Measurements from ENCODE around the gene CSF1R. TPM values are rescaled to one million over a fixed set of nuclear protein-coding genes. Genes with fewer than 3 reads are reported as not detected.

Gene CSF1R
- total and polyA plus RNA-seq, 2 of the 4 experiments (the other 2 are of a cell fraction), result 0.14 to 0.36 TPM

DNA sequence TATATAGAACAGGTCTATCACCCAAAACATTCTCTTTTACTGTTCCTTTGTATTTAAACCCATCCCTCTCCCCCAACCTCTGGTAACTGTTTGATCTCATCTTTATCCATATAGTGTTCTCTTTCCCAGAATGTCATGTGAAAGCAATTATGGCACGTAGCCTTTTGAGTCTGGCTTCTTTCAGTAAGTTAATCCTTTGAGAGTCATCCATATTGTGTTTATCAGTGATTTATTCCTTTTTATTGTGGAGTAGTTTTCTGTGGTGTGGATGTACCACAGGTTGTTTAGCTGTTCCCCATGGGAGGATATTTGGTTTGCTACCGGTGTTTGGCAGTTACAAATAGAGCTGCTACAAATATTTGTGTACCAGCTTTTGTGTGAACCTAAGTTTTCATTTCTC is 47.8 kb downstream of the CSF1R start:
- Histone ChIP-seq H3K4me2 (ENCODE audit: low read depth, low read length) (no peak overlapping the region), H4K91ac (ENCODE audit: insufficient read depth, low read depth, low read length) (no peak overlapping the region), H2AK9ac (replicated peaks; ENCODE audit: low read depth, low read length, poor library complexity) (no peak overlapping the region), H3K18ac (ENCODE audit: low read depth, low read length) (no peak overlapping the region), H2BK20ac (ENCODE audit: low read depth, low read length) (no peak overlapping the region), H2BK15ac (ENCODE audit: low read depth, low read length) (no peak overlapping the region), H2BK5ac (ENCODE audit: low read depth, low read length, poor library complexity, severe bottlenecking) (no peak overlapping the region), H4K5ac (ENCODE audit: low read depth, low read length) (no peak overlapping the region), H3K79me1 (ENCODE audit: low read depth in 1 of 2, low read length in 2 of 2) (peaks cover 21 to 72% of the 10 kb centered on the region in 2 experiments), H3K4ac (ENCODE audit: low read depth, low read length) (no peak overlapping the region), H3K56ac (ENCODE audit: extremely low read depth, insufficient read depth, low read length) (no peak overlapping the region), H2AFZ (replicated peaks; ENCODE audit: low read length, poor library complexity) (no peak overlapping the region), H3K9me3 (ENCODE audit: control insufficient read depth, insufficient read depth, low read length) (no peaks in the 10 kb centered on the region), H3K4me1 (ENCODE audit: control insufficient read depth, insufficient read depth, low read length) (peaks cover 7% of the 10 kb centered on the region), H2BK120ac (ENCODE audit: low read depth, low read length) (no peak overlapping the region), H3K4me3 (ENCODE audit: insufficient read depth, low read depth, low read length) (no peak overlapping the region), H3K36me3 (ENCODE audit: control insufficient read depth, insufficient read depth, low read length) (peaks cover 38% of the 10 kb centered on the region), H4K8ac (ENCODE audit: low read depth in 2 of 2, low read length in 2 of 2) (no peak overlapping the region), H3K23ac (ENCODE audit: low read depth, low read length) (no peak overlapping the region), H3K14ac (replicated peaks; ENCODE audit: low read depth, low read length) (no peak overlapping the region), H3K9me1 (ENCODE audit: insufficient read depth, low read length) (peaks cover 22% of the 10 kb centered on the region), H3K27me3 (ENCODE audit: control insufficient read depth, insufficient read depth, low read length) (no peaks in the 10 kb centered on the region), H3K27ac (ENCODE audit: insufficient read depth, low read length) (no peak overlapping the region), H4K20me1 (ENCODE audit: insufficient read depth, low read length) (no peaks in the 10 kb centered on the region), H2AK5ac (ENCODE audit: low read depth, low read length) (no peak overlapping the region), H3K9ac (ENCODE audit: low read depth, low read length) (no peak overlapping the region)
- dilution Hi-C loops (cut with HindIII; ENCODE audit: low sequenced_read_pairs, unreplicated experiment), result no loop called here
- TF ChIP-seq MAZ (IDR thresholded peaks at IDR 0.05; ENCODE audit: borderline replicate concordance, low read depth, low read length) (no peak), RFX5 (IDR thresholded peaks at IDR 0.05; ENCODE audit: low read depth, low read length) (no peak), POLR2A (IDR thresholded peaks at IDR 0.05; ENCODE audit: low read depth, low read length) (no peak), USF2 (IDR thresholded peaks at IDR 0.05; ENCODE audit: low read depth, low read length) (no peak), CEBPB (IDR thresholded peaks at IDR 0.05; ENCODE audit: low read depth, low read length) (no peak), RCOR1 (IDR thresholded peaks at IDR 0.05; ENCODE audit: insufficient replicate concordance, low read length) (no peak), MXI1 (IDR thresholded peaks at IDR 0.05; ENCODE audit: borderline replicate concordance, low read depth, low read length) (no peak), RAD21 (IDR thresholded peaks at IDR 0.05; ENCODE audit: low read length) (no peak), FOS (IDR thresholded peaks at IDR 0.05; ENCODE audit: low read depth, low read length) (no peak), MAFK (IDR thresholded peaks at IDR 0.05; ENCODE audit: low read depth, low read length) (no peak), SMC3 (IDR thresholded peaks at IDR 0.05; ENCODE audit: low read depth, low read length) (no peak), NFE2L2 (IDR thresholded peaks at IDR 0.05; ENCODE audit: low read depth, low read length) (no peak), BHLHE40 (IDR thresholded peaks at IDR 0.05; ENCODE audit: low read depth, low read length) (no peak), ELK1 (IDR thresholded peaks at IDR 0.05; ENCODE audit: borderline replicate concordance, low read depth, low read length) (no peak), CHD1 (IDR thresholded peaks at IDR 0.05; ENCODE audit: low read depth, low read length) (no peak)
- TF ChIP-seq, protein P1, sequence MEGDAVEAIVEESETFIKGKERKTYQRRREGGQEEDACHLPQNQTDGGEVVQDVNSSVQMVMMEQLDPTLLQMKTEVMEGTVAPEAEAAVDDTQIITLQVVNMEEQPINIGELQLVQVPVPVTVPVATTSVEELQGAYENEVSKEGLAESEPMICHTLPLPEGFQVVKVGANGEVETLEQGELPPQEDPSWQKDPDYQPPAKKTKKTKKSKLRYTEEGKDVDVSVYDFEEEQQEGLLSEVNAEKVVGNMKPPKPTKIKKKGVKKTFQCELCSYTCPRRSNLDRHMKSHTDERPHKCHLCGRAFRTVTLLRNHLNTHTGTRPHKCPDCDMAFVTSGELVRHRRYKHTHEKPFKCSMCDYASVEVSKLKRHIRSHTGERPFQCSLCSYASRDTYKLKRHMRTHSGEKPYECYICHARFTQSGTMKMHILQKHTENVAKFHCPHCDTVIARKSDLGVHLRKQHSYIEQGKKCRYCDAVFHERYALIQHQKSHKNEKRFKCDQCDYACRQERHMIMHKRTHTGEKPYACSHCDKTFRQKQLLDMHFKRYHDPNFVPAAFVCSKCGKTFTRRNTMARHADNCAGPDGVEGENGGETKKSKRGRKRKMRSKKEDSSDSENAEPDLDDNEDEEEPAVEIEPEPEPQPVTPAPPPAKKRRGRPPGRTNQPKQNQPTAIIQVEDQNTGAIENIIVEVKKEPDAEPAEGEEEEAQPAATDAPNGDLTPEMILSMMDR (conservative IDR thresholded peaks at IDR 0.05; ENCODE audit: low read depth, low read length), result no peak
- ChIA-PET CTCF (no interaction called here), POLR2A (ENCODE audit: unreplicated experiment) (no interaction called here)
- intact Hi-C loops (cut with micrococcal nuclease), result loop anchor here (10.0 kb wide), 1 partner anchor 176 kb away; no protein-coding TSS in a partner anchor
- 100% methylated on average over 1 of the region's 2 CpGs; no CpG with 5 or more reads in 1 of the 2 experiments for WGBS, 2 experiments (ENCODE audit: extremely low coverage in 2 of 2, insufficient read length in 1 of 2)
- no peak for DNase-seq
- no TSS peak for BruUV-seq (replicated peaks)
- no peak for ATAC-seq (ENCODE audit: low read depth)
- in situ Hi-C loops (cut with MboI; ENCODE audit: low sequenced_read_pairs), result no loop called here
